ENCODE results near the gene STXBP1.

The STXBP1 gene

GRCh38 chr9:127611899-127612790 is at the start of gene STXBP1:
STXBP1 (plus strand) TSS chr9:127612277; CDS start chr9:127612404, 127 bp downstream.
- FAIRE-seq (no peak), DNase-seq (ENCODE audit: insufficient read length, low spot score) (peak; percentile 99)

GRCh38 chr9:127562279-127562796 is 49.7 kb upstream of the STXBP1 start:
- no peak for DNase-seq (ENCODE audit: insufficient read length, low spot score)
- FAIRE-seq = no peak

GRCh38 chr9:127562841-127563401 is 49.2 kb upstream of the STXBP1 start:
- no peak for FAIRE-seq
- no peak for DNase-seq (ENCODE audit: insufficient read length, low spot score)

GRCh38 chr9:127563579-127563978 is 48.5 kb upstream of the STXBP1 start:
- no peak for DNase-seq (ENCODE audit: insufficient read length, low spot score)

GRCh38 chr9:127565231-127565630 is 46.8 kb upstream of the STXBP1 start:
- FAIRE-seq (no peak), DNase-seq (ENCODE audit: insufficient read length, low spot score) (no peak)

More at GRCh38 chr9:127563579-127563978, 48.5 kb upstream of the STXBP1 start:
- no peak for FAIRE-seq

- DNase-seq (ENCODE audit: insufficient read length, low spot score) = no peak
- no peak for FAIRE-seq
Measured at GRCh38 chr9:127566351-127567001, 45.6 kb upstream of the STXBP1 start.

GRCh38 chr9:127567035-127567729 is 44.9 kb upstream of the STXBP1 start:
- DNase-seq (ENCODE audit: insufficient read length, low spot score) (no peak), FAIRE-seq (no peak)

- no peak for DNase-seq (ENCODE audit: insufficient read length, low spot score)
- no peak for FAIRE-seq
Measured at GRCh38 chr9:127567730-127568617, 44.1 kb upstream of the STXBP1 start.

- DNase-seq (ENCODE audit: insufficient read length, low spot score) = no peak
- no peak for FAIRE-seq
Measured at GRCh38 chr9:127568618-127568970, 43.5 kb upstream of the STXBP1 start.

GRCh38 chr9:127568971-127569885 is 42.8 kb upstream of the STXBP1 start:
- FAIRE-seq (no peak), DNase-seq (ENCODE audit: insufficient read length, low spot score) (peak; percentile 91)

GRCh38 chr9:127569886-127570401 is 42.1 kb upstream of the STXBP1 start:
- no peak for DNase-seq (ENCODE audit: insufficient read length, low spot score)
- no peak for FAIRE-seq

- DNase-seq (ENCODE audit: insufficient read length, low spot score) (no peak), FAIRE-seq (no peak)
Measured at GRCh38 chr9:127570533-127571111, 41.5 kb upstream of the STXBP1 start.

- FAIRE-seq (no peak), DNase-seq (ENCODE audit: insufficient read length, low spot score) (no peak)
Measured at GRCh38 chr9:127571971-127572370, 40.1 kb upstream of the STXBP1 start.

- DNase-seq (ENCODE audit: insufficient read length, low spot score) (no peak), FAIRE-seq (no peak)
Measured at GRCh38 chr9:127572961-127573721, 38.9 kb upstream of the STXBP1 start.

- FAIRE-seq (no peak), DNase-seq (ENCODE audit: insufficient read length, low spot score) (no peak)
Measured at GRCh38 chr9:127574072-127574993, 37.7 kb upstream of the STXBP1 start.
